NCI-H226 (cell line): ENCODE results near the gene MEGF8.
A peak's percentile ranks its signal among the peaks of the same experiment; 100 is the strongest.

Experiments used
- DNase-seq: peaks from one replicate; pipeline ENCODE4 v3.0.0-alpha.2; 2015

MEGF8 gene

DNA sequence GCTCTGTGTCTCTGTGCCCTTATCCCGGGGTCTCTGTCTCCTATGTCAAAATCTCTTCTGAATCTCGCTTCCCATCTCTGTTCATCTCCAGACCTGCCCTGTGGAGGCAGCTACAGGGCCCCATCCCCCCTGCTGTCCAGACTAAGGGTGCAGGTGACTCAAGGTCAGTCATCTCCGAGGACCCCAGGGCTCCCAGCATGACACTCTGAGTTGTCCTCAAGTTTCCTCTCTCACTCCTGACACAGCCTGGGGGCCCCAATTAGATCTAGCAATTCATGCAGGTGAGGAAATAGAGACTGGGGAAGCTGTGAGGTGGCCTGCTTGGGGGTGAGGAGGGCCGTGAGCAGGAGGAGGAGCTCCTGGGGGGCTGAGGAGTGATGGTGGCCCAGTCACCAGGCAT lies 66.7 kb downstream of the MEGF8 start:
- no peak for DNase-seq

DNA sequence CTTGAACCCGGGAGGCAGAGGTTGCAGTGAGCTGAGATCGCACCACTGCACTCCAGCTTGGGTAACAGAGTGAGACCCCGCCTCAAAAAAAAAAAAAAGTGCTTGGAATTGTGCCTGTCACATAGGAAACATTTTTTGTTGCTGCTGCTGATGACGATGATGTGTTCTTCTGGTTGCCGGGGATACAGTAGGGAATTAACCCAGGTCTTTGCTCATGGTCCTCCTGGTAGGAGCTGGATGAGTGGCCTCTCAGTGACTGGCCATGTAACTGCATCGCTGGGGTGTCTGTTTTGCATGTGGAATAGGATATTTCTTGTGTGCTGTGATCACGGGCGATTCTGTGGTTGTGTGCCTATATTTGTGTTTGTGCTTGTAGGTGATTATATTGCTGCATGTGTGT lies 69.3 kb downstream of the MEGF8 start:
- no peak for DNase-seq

DNA sequence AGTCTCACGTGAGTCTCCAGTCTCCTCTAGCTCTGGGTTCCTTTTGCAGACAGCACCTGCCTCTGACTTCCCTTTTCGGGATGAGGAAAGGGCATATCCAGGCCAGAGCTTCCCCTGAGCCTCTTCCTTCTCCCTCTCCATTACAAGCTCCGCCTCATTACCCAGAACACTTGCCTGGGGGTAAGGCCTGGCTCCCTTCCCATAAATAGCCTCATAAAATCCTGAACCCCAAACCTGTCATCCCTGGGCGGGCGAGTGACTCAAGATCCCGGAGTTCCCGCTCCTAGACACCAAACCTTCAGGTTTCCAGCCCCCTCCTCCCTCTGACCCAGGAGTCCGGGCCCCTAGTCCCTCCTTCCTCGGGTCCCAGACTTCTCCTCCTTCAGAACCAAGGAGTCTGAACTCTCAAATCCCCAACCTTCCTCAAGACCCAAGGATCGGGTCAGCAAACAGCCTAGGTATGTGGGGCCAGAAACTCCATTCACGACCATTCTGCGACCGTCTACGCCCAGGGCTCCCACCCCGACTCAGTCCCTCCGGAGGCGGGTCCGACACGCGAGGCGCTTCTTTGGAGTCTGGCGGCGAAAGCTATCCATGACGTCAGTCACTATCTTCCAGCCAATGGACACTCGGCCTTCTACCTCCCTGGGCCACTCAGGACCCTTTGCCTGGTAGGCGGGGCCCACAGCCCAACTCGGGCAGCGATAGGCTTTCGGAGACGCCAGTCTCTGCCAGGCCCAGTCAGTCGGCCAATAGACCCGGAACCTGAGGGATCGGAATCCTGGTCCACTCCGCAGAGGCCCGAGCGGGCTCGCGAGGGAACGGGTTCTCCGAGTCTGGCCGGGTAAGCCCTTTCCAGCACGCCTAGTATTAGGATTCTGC lies 71.2 kb downstream of the MEGF8 start:
- DNase-seq, result peak; percentile 100

DNA sequence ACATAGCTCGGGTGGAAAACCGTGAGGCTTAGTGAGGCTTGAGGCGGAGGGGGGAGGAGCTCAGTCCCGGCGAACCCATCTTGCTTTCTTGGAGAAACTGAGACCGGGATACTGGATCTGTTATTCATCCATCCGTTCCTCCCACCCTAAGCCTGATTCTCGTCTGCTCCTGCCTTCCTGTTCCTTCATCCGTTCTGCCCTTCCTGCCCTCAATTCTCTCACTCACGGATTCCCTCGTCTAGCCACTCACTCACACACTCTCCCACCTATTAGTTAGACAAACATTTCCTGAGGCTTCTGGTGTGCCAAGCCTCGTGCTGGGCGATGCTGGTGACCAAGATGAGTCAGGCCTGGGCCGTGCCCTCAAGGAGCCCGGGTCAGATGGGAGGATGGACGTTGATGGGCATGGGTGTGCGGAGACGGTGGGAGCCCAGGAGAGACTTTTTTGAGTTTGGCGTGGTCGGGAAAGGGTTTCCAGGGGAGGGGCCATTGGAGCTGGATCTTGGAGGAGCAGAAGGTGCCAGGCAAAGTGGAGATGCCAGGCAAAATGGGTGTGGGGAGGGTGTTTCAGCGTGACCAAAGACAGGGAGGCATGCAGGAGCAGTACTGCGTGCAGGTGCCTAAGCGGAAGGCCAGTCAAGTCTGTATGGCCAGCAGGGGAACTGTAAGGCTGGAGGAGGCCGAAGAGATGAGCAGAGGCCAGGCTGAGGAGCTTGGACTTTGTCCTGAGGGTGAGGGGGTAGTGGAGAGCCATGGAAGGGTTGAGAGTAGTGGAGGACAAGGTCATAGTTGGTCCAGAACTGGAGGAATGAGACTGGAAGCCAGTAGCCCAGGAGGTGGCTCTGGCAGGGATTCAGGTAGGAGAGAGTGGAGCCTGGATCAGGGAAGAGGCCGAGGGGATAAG lies 72.1 kb downstream of the MEGF8 start:
- DNase-seq, result no peak

DNA sequence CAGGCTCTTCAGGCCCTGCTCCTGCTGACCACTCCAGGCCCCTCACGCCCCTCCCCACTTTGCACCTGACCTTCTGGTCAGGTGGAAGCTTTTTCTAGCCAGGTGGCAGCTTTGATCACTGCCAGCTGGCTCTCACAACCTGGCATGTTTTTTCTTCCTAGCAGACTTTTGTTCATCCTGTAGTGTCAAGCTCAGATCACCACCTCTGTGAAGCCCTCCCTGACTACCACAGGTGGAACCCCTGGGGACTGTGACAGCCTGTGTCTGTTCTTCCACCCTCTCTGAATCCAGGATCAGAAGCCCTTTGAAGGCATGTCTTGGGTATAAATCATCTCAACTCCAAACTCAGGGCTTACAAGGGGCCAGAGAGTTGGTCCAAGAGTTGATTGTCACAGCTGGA lies 75.0 kb downstream of the MEGF8 start:
- no peak for DNase-seq

DNA sequence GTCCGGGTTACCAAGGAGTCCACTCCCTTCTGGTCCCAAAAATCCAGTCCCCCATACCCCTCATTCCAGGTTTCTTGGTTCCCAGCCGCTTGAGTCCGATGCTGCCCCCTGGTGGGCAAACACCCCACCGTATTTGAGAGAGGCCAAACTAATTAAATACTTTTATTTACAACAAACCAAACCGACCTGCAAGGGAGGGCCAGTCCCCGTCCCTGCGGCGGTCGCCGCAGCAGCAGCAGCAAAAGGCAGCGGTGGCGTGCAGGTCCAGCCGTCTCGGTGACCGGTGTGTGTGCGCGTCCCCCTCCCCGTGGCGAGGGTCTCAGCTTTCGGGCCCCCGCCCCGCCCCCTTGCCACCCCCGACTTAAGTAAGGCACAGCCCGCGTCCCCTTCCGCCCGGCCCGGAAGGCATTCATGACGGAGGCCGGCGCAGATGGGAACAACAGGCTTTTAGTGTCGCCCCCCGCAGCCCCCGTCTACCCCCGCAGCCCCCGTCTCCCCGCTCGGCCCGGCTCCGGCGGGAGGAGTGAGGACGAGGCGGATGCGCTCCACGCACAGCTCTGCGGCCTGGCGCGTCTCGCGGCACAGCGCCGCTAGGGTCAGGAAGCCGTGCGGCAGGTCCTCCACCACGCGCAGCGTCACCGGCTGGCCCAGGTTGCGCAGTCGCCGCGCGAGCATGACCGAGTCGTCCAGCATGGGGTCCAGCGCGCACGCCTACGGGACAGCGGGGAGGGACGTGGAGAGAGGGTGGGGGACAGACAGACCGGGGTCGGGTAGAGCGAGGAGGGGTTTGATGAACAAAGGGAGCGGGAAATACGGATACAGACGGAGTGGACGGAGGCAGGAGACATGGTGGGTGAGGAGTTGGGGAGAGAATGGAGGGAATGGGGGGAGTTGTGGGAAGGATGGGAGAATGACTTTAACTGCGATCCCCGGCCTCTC lies 76.2 kb downstream of the MEGF8 start:
- DNase-seq, result peak; percentile 48

DNA sequence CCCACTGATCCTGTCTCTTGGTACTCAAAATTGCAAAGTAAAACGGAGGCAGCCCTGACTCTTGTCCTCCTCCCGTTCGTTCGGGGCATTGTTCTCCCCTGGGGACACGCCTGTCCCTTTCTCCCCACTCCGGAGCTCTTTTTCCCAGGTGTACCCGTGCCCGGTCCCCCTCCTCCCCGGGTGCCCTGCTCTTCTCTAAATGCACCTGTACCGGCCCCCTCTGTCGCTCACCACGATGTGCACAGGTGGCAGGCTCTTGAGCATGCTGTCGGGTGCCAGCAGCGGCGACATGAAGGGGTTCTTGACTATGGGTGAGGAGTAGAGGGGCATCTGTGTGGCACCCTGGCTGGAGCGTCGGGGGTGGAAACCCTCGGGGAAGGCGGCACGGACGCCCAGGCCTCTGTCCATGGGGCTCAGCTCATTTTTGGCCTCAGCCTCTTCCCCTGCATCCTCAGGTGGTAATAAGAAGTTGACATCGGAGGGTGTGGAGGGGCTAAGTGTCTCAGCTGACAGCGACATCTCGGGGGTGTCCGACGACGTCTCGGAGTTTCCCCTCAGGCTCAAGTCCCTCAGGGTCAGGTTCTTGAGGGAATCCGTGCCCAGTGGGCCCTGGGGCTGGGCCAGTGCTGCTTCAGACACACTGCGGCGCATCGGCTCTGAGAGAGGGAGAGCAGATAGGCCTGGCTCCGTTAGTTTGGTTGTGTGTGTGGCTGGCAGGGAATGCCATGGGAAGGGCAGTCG lies 77.1 kb downstream of the MEGF8 start:
- DNase-seq, result no peak

DNA sequence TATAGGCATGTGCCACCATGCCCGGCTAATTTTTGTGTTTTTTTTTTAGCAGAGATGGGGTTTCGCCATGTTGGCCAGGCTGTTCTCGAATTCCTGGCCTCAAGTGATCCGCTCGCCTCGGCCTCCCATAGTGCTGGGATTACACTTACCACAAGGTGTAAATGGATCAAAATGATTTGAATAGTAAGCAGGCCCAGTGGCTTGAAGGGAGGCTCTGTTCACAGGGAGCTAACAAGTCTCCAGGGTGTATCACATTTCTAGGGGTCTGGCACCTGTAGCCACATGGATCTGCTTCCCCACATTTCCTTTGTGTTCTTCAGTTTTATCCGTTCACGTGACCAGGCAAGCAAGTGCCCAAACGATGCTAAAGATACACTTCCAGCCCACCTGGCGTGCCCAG lies 78.2 kb downstream of the MEGF8 start:
- no peak for DNase-seq

DNA sequence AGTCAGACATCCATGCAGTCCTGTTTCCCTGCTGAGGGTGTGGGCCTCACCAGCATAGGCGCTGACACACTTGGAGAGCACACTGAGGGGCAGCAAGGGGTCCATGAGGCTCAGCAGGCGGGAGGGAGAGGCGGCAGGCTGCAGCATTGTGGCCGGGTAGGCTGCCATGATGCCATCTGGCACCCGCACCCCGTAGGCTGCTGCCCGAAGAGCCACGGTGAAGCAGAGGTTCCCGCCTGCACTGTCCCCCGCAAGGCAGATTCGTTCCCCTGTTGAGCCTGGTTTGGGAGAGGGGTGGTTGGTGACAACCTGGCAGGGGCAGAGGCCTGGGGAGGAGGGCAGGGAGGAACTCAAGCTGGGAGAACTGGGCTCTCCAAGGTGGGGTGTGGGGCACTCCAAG lies 80.7 kb downstream of the MEGF8 start:
- DNase-seq, result no peak

DNA sequence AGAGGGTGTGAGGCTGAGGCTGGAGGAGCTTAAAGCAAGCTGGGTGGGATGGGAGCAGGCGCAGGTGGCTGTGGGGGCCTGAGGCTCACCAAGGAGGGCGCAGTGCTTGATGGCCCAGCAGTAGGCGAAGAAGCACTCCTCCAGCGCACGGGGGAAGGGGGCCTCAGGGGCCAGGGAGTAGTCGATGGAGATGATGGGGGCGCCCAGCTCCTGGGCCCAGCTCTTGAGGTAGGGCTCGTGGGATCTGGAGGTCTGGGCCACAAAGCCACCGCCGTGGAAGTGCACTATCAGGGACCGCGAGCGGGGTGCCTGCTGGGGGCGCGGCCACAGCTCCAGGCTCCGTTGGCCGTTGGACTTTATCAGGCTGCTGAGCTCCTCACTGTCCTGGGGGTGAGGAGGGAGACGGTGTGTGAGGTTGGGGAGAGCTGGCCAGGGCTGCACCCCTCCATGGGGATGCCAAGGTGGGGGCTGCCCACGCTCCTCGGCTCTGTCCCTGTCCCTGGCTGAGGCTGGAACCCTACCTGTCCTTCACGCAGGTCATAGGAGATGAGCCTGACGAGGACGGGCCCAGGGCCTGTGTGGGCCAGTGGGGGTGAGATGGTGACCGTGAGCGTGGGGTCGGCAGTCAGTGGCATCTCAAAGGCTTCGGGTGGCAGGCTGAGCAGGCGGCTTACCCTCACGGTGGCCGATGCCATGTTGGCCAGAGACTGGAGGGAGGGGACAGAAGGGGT lies 81.8 kb downstream of the MEGF8 start:
- DNase-seq, result no peak

DNA sequence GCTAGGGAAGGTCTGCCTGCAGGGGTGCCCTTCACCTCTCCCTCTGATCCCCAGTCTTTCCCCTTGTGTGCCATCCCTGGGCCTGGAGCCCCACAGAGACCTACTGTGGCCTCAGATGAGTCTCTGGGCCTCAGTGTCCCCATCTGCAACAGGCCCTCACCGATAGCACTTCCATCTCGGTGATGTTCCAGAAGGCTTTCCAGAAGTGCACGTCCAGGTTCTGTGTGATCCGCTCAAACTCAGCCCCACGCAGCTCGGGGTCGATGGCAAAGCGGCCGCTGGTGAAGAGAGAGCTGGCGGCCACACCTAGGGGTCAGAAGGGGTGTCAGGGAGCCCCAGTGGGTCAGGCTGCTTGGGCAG lies 82.4 kb downstream of the MEGF8 start:
- no peak for DNase-seq

DNA sequence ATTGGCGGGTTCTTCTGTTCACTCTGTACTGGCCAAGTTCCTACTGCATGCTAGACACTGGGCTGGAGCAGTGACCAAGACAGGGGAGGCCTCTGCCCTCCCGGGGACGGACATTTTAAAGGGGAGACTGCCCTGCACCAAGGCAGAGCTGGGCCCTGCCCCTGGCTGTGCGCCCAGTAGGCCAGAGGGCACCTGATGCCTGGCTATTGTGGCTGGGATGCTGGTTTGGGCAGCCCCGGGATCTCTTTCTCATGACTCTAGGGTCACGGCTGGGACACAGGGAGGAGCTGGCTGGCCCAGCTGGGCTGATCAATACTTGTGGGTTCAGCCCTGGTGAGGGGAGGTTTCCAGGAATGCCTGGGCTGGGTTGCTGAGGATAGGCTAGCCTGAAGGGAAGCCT lies 84.0 kb downstream of the MEGF8 start:
- no peak for DNase-seq

DNA sequence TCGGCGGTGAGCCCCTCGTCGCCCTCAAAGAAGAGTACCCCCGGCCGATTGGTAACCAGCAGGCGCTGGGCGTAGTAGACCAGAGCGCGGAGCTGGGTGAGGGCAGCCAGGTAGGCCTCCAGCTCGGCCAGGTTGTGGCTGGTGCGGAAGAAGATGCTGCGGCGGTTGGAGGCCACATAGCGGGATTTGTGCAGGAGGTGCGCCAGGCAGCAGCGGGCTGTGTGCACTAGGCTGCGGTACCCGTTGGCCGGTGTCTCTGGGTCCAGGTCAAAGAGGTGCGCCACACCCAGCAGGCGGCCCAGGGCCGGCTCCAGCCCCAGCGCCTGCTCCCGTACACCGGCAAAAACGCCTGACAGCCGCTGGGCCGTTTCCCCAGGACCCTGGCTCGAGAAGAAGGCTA lies 84.9 kb downstream of the MEGF8 start:
- no peak for DNase-seq

DNA sequence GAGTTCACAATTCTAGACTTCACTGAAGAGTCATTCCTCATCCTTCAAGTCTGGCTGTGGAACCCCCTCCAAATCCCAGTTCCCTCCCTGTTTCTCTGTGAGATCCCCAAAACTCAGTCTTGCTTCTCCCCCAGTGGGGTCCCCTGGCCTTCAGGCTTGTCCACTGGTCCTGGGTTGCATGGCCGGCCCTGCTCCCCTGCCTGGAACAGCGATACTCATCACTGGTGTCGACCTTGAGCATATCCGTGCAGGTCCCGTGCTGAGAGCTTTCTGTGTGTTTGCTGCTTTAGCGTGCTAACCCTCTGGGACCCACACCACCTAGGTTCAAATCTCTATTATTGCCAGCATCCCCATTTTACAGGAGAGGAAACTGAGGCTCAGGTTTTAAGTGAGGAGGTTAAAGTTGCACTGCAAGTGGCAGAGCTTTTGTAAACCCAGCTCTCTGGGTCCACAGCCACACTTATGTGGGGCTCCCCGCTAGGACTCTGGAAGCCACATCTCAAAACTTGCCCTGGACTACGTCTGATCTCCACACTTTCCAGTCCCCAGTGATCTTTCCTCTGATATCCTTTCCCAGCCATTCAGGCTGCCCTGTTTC lies 86.2 kb downstream of the MEGF8 start:
- no peak for DNase-seq

DNA sequence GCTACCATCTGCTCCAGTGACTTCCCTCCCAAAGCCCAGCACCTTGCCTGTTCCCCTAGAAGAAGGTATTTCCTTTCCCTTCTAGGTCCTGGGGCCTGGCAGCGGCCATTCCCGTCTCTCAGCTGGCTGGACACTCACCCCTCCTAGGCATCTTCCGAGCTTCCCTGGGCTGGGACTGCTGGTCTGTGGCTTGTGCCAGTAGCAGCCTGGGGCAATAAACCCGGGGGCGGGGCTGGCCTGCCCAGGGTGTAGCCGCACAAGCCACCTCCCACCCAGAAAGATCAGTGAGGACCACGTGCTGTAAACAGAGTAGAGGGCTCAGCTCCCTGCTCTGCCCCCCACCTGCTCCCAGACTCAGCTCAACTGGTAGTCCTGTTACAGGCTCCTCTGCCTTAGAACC lies 86.8 kb downstream of the MEGF8 start:
- DNase-seq, result peak; percentile 56

DNA sequence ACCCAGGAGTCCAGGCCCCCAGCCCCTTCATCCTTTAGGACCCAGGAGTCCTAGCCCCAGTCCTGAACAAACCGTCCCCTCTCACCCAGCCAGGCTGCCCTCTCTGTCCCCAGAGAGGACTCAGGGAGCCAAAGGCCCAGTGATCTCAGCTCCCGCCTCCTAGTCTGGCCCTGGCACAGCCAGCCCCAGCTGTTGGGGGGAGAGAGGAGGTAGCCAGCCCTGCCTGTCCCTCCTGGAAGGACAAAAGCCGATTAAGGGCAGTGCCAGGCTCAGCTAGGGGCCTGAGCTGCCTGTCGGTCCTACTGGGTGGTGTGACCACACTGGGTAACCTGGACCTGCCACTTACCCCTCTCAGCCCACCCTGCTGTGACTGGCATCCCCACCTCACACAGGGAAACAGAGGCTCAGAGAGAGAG lies 87.2 kb downstream of the MEGF8 start:
- no peak for DNase-seq

DNA sequence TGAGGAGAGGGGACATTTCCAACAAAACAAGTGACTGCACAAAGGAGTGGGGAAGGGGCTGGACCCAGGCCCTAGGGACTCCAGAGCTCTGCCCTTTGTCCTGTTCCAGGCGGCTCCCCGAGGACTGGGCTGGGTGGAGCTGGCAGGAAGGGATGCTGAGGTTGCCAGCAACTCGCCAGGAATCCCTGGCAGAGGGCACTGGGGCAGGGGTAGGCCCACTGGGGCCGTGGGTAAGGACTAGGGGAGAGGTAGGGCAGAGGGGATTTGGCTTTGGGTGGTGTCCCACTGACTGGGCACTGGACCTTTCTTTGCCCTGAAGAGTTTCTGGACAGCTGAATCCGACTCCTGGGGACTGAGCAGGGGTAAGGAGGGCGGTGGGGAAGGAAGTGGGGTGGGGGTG lies 93.9 kb downstream of the MEGF8 start:
- DNase-seq, result no peak

DNA sequence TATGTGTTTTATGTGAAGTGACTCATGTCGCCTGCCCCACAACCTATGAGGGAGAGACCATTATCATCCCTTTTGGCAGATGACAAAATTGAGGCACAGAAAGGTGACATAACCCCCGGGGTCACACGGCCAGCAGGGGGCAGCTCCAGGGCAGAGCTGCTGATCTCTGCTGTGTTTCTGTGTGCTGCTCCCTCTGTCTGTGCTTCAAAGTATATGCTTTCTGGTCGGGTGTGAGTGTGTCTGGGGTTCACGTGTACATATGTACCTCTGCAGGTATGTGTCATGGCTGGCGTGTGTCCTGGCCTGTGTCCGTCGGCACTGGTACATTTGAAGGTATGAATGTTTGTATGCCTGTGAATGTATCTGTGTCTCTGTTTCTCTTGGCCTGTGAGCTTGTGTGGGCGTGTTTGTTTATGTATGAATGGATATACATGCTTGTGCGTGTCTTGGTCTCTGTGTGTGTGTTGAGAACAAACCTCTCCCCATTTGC lies 94.7 kb downstream of the MEGF8 start:
- peak; percentile 45 for DNase-seq

DNA sequence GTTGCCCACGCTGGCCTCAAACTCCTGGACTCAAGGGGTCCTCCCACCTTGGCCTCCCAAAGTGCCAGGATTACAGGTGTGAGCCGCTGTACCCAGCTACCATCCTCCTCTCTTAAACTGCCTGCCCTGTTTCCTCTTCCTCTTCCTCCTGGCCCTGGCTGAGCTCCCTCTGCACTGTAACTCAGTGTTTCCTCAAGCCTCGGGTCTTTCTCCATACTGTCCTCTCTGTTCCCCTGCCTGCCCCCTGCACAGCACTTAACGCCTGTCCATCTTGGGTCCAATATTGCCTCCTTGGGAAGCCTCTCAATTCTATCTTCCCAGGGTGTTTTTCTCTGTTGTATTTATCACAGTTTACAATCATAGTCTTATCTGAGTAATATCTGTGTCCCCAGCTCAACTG lies 95.7 kb downstream of the MEGF8 start:
- DNase-seq, result no peak

DNA sequence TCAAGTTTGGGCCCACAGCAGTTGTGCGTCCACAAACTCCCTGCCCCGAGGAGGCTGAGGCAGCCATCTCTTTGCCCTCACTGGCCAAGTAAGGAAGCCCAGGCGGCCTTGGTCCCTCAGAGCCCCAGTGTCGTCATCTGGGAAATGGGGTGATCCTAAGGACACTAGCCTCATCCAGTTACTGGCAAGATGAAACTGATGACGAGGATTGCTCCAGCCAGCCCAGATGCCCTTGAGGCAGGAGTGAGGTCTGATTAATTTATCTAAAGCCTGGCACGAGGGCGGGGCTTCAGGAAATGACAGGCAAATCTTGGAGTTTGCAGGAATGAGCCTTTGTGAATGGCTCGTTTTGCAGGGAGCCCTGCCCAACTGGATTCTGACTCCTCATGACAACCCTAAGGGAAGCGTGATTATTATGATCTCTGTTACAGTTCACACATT lies 96.2 kb downstream of the MEGF8 start:
- DNase-seq, result peak; percentile 84
